GM12878 (cell line): ENCODE measurements around the gene SLC2A1. TPM values are rescaled to one million over a fixed set of nuclear protein-coding genes. Genes with fewer than 3 reads are reported as not detected.

Experiments used
- ATAC-seq: fragments of 200-7000 bp; cut with Tn5 transposase; 3 replicates; pipeline ENCODE4 v1.9.1; 2020; ENCODE audit warnings: mild to moderate bottlenecking, moderate library complexity
- BruUV-seq: library from RNA; stranded (reverse); fragments of 400-500 nt; replicated peaks from 2 replicates; lab custom pipeline; 2021; lab: Mats Ljungman, UMichigan
- CTCF ChIA-PET: fragments of 300-600 bp; sonication (Branson Sonifier 250); formaldehyde crosslinking; extraction: SDS; loops from one replicate; lab custom pipeline; 2021; ENCODE audit warnings: inconsistent platforms; lab: Yijun Ruan, JAX
- POLR2A ChIA-PET: fragments of 350-600 bp; formaldehyde crosslinking; extraction: SDS; loops from one replicate; lab custom pipeline; 2021; ENCODE audit warnings: inconsistent platforms; lab: Charles Lee
- RAD21 ChIA-PET: fragments of 300-600 bp; sonication (Branson Sonifier 250); formaldehyde crosslinking; loops from one replicate; lab custom pipeline; 2023; ENCODE audit warnings: antibody characterized with exemption; ENCODE audit not compliant: unreplicated experiment; lab: Charles Lee
- SMC1A ChIA-PET: fragments of 300-600 bp; sonication (Branson Sonifier 250); formaldehyde crosslinking; loops from one replicate; lab custom pipeline; 2023; ENCODE audit not compliant: unreplicated experiment, uncharacterized antibody; lab: Charles Lee
- DNase-seq: peaks from one replicate; pipeline ENCODE4 v3.0.0-alpha.2; 2011; ENCODE audit warnings: low read depth, low spot score
- FAIRE-seq: peaks from 3 replicates; lab custom pipeline; 2011; peaks lifted over from hg19 to GRCh38; lab: Jason Lieb, UNC
- H2AFZ ChIP-seq: 2 replicates; pipeline ENCODE4 v1.6.0; 2011; ENCODE audit warnings: low read depth, low read length, control low read depth; ENCODE audit not compliant: control insufficient read depth
- H3K27ac ChIP-seq: 2 replicates; pipeline ENCODE4 v1.5.1; 2011; ENCODE audit warnings: control low read depth; ENCODE audit not compliant: control insufficient read depth, insufficient read depth
- H3K27me3 ChIP-seq, 2 experiments: replicated peaks in 1 of 2; 2 replicates each; pipeline versions ENCODE4 v1.6.0 to v1.6.1; 2011; ENCODE audit warnings: low read length in 1 of 2; ENCODE audit not compliant: control insufficient read depth in 2 of 2, insufficient read depth in 2 of 2
- H3K36me3 ChIP-seq, 2 experiments: 2 replicates each; pipeline ENCODE4 v1.5.1; 2011; ENCODE audit warnings: low read length in 1 of 2; ENCODE audit not compliant: control insufficient read depth in 2 of 2, insufficient read depth in 2 of 2
- H3K4me1 ChIP-seq: 2 replicates; pipeline ENCODE4 v1.6.1; 2011; ENCODE audit warnings: mild to moderate bottlenecking, low read length, moderate library complexity, mixed read lengths; ENCODE audit not compliant: control insufficient read depth, insufficient read depth
- H3K4me2 ChIP-seq: 2 replicates; pipeline ENCODE4 v1.6.0; 2011; ENCODE audit warnings: control low read depth; ENCODE audit not compliant: control insufficient read depth, insufficient read depth
- H3K4me3 ChIP-seq: fragments of 200-600 bp; sonication (generic); 2 replicates; pipeline ENCODE4 v1.5.1; 2016
- H3K79me2 ChIP-seq: 2 replicates; pipeline ENCODE4 v1.6.0; 2011; ENCODE audit warnings: low read length; ENCODE audit not compliant: control insufficient read depth, insufficient read depth
- H3K9ac ChIP-seq: 2 replicates; pipeline ENCODE4 v1.8.0; 2011; ENCODE audit warnings: low read length, control low read depth, mixed read lengths; ENCODE audit not compliant: control insufficient read depth, insufficient read depth
- H3K9me3 ChIP-seq: replicated peaks from 3 replicates; pipeline ENCODE4 v1.5.1; 2011; ENCODE audit warnings: mild to moderate bottlenecking, low read length; ENCODE audit not compliant: control insufficient read depth, insufficient read depth
- H4K20me1 ChIP-seq: 2 replicates; pipeline ENCODE4 v1.6.0; 2011; ENCODE audit not compliant: control insufficient read depth, insufficient read depth
- BCL11A ChIP-seq: IDR thresholded peaks from 2 replicates; pipeline ENCODE4 v1.6.1; 2011; ENCODE audit warnings: low read depth, low read length
- CHD1 ChIP-seq: IDR thresholded peaks from 2 replicates; pipeline ENCODE4 v1.6.1; 2012; ENCODE audit warnings: low read depth, low read length, improper control_type of control experiment
- CHD2 ChIP-seq: IDR thresholded peaks from 2 replicates; pipeline ENCODE4 v1.6.1; 2011; ENCODE audit warnings: low read depth, low read length, improper control_type of control experiment, borderline replicate concordance
- CREM ChIP-seq: IDR thresholded peaks from 2 replicates; pipeline ENCODE4 v1.6.1; 2014; ENCODE audit warnings: antibody characterized with exemption, low read depth
- EGR1 ChIP-seq, 2 experiments: IDR thresholded peaks; 1 replicate in 1 of 2; 2 replicates in 1 of 2; pipeline ENCODE4 v1.6.1; 2011 to 2012; ENCODE audit warnings: low read depth in 2 of 2, low read length in 2 of 2, borderline replicate concordance in 1 of 2, mild to moderate bottlenecking in 1 of 2, moderate library complexity in 1 of 2
- MLLT1 ChIP-seq: fragments of 450-650 bp; IDR thresholded peaks from 2 replicates; pipeline ENCODE4 v1.6.1; 2016; ENCODE audit warnings: mild to moderate bottlenecking
- MYB ChIP-seq: fragments of 150-350 bp; IDR thresholded peaks from 2 replicates; pipeline ENCODE4 v1.6.1; 2014; ENCODE audit warnings: mild to moderate bottlenecking, low read depth, low read length, borderline replicate concordance
- PAX8 ChIP-seq: fragments of 450-650 bp; IDR thresholded peaks from 2 replicates; pipeline ENCODE4 v1.6.1; 2017; ENCODE audit warnings: mild to moderate bottlenecking, moderate library complexity
- RBBP5 ChIP-seq: fragments of 200-600 bp; sonication (generic); conservative IDR thresholded peaks from 2 replicates; pipeline ENCODE4 v1.6.1; 2016
- RELB ChIP-seq: fragments of 450-650 bp; IDR thresholded peaks from 2 replicates; pipeline ENCODE4 v1.6.1; 2017; ENCODE audit warnings: low read depth, mild to moderate bottlenecking, moderate library complexity
- RFX5 ChIP-seq: IDR thresholded peaks from 2 replicates; pipeline ENCODE4 v1.6.1; 2011; ENCODE audit warnings: low read depth, low read length, improper control_type of control experiment
- SKIL ChIP-seq: fragments of 450-650 bp; IDR thresholded peaks from 2 replicates; pipeline ENCODE4 v1.6.1; 2017; ENCODE audit warnings: mild to moderate bottlenecking, low read depth, inconsistent platforms; ENCODE audit not compliant: poor library complexity, severe bottlenecking
- SMARCA5 ChIP-seq: fragments of 450-650 bp; IDR thresholded peaks from 2 replicates; pipeline ENCODE4 v1.6.1; 2017; ENCODE audit warnings: mild to moderate bottlenecking
- SMC3 ChIP-seq: IDR thresholded peaks from 2 replicates; pipeline ENCODE4 v1.6.1; 2011; ENCODE audit warnings: low read length, improper control_type of control experiment, borderline replicate concordance
- ZNF24 ChIP-seq: fragments of 450-650 bp; IDR thresholded peaks from 2 replicates; pipeline ENCODE4 v1.6.1; 2017; ENCODE audit warnings: antibody characterized with exemption, mild to moderate bottlenecking
- WGBS: methylation state at CpG from one replicate; pipeline ENCODE4 v1.1.6; 2016; ENCODE audit warnings: low lambda C conversion rate; ENCODE audit not compliant: insufficient replicate concordance, insufficient coverage; ENCODE audit errors: missing lambda C conversion rate; 5-methylcytosine and 5-hydroxymethylcytosine counted together
- in situ Hi-C: fragments of 300-500 bp; cut with MboI; formaldehyde crosslinking; loops from 9 replicates; pipeline ENCODE4 v1.14.3; 2018; ENCODE audit warnings: mixed read lengths
- intact Hi-C: fragments of 100-400 bp; cut with micrococcal nuclease; formaldehyde crosslinking; loops from one replicate; pipeline ENCODE4 v1.14.2; 2022; ENCODE audit not compliant: unreplicated experiment
- polyA plus RNA-seq, 11 experiments: library from polyadenylated mRNA; depleted of rRNA in 4 of 11; unstranded in 6 of 11; stranded (reverse) in 5 of 11; fragments of >200 nt; fragmentation: Nextera tagmentation in 4 of 11; fragmentation: Illumina TruSeq in 1 of 11; extraction: Ambion mirVana in 4 of 11; extraction: Trizol in 1 of 11; gene quantifications; 1 replicate in 1 of 11; 2 replicates in 10 of 11; pipeline versions ENCODE4 v1.2.1 to v1.2.3, GENCODE V29; 2011 to 2016; ENCODE audit warnings: inconsistent platforms in 2 of 11, missing spikeins in 2 of 11, low read depth in 1 of 11
- total RNA-seq, 4 experiments: library from RNA; depleted of rRNA in 3 of 4; stranded (reverse); fragments of >200 nt in 3 of 4; fragmentation: Illumina TruSeq in 1 of 4; extraction: Trizol in 1 of 4; gene quantifications; 2 replicates each; pipeline versions ENCODE4 v1.2.1 to v1.2.3, GENCODE V29; 2013 to 2021
- TF ChIP-seq, protein P1 (sequence below): fragments of 450-650 bp; IDR thresholded peaks from 2 replicates; pipeline ENCODE4 v1.6.1; 2018; ENCODE audit warnings: borderline replicate concordance, mild to moderate bottlenecking; ENCODE audit not compliant: partially characterized antibody

SLC2A1 gene
- total and polyA plus RNA-seq, 10 of the 15 experiments (the other 5 are each of a cell fraction or from before 2014, with no cell fraction given): 5.7 to 66.0 (median 44.2) TPM

DNA sequence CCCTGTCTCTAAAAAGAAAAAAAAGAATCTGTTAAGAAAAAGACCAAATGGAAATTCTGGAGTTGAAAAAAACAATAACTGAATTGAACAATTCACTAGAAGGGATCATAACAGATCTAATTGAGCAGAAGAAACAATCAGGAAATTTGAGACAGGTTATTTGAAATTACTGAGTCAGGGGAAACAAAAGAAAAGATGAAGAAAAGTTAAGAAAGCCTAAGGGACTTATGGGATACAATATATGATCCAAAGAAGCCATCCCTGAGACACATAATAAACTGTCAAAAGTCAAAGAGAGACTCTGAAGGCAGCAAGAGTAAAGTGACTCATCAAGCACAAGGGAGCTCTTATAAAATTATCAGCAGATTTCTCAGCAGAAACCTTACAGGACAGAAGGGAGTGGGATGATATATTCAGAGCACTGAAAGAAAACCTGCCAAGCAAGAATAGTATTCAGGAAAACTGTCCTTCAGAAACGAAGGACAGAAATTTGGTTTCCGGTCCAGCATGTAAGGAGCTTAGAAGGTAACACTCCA, 44.5 kb downstream of the SLC2A1 start:
- ChIA-PET SMC1A (interaction anchor here (1.1 to 17.7 kb wide), 10 partner anchors 9 to 160 kb away, joined by 3 to 602 read pairs (median 6); partner anchors contain the start of gene ERMAP), CTCF (interaction anchor here (0.9 to 10.3 kb wide), 22 partner anchors 9 to 336 kb away, joined by 3 to 383 read pairs (median 4); partner anchors contain the start of genes ERMAP, SVBP and ZNF691), POLR2A (interaction anchor here (1.2 to 1.5 kb wide), 2 partner anchors 160 to 163 kb away, joined by 3 to 4 read pairs; no protein-coding TSS in a partner anchor), RAD21 (interaction anchor here (0.6 to 8.4 kb wide), 8 partner anchors 9 to 1565 kb away, joined by 3 to 282 read pairs (median 6); partner anchors contain the start of genes P3H1 and ZNF691)
- Histone ChIP-seq H3K9me3 (peaks cover 7% of the 10 kb centered on the region; the same call in 1 of the 3 replicates), H3K4me3 (no peak overlapping the region), H2AFZ (no peak overlapping the region), H3K27ac (no peak overlapping the region), H3K4me1 (no peaks in the 10 kb centered on the region), H3K4me2 (no peak overlapping the region), H3K79me2 (no peaks in the 10 kb centered on the region), H3K27me3 (no peaks in the 10 kb centered on the region), H3K36me3 (no peaks in the 10 kb centered on the region), H4K20me1 (no peaks in the 10 kb centered on the region), H3K9ac (no peak overlapping the region)
- intact Hi-C loops: loop anchor here (5.0 kb wide), 1 partner anchor 337 kb away; no protein-coding TSS in a partner anchor
- FAIRE-seq (no peak), DNase-seq (no peak), ATAC-seq (no peak)
- TF ChIP-seq RFX5: no peak
- TF ChIP-seq ZNF24: no peak
- TF ChIP-seq CREM: no peak
- no peak for TF ChIP-seq SMARCA5
- TF ChIP-seq RBBP5: no peak
- TF ChIP-seq EGR1 (IDR thresholded peaks at IDR 0.05; ENCODE audit: borderline replicate concordance in 1 of 2, low read depth in 2 of 2, low read length in 2 of 2): no peak
- TF ChIP-seq, protein P1, sequence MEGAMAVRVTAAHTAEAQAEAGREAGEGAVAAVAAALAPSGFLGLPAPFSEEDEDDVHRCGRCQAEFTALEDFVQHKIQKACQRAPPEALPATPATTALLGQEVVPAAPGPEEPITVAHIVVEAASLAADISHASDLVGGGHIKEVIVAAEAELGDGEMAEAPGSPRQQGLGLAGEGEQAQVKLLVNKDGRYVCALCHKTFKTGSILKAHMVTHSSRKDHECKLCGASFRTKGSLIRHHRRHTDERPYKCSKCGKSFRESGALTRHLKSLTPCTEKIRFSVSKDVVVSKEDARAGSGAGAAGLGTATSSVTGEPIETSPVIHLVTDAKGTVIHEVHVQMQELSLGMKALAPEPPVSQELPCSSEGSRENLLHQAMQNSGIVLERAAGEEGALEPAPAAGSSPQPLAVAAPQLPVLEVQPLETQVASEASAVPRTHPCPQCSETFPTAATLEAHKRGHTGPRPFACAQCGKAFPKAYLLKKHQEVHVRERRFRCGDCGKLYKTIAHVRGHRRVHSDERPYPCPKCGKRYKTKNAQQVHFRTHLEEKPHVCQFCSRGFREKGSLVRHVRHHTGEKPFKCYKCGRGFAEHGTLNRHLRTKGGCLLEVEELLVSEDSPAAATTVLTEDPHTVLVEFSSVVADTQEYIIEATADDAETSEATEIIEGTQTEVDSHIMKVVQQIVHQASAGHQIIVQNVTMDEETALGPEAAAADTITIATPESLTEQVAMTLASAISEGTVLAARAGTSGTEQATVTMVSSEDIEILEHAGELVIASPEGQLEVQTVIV: no peak
- TF ChIP-seq CHD2: no peak
- TF ChIP-seq MYB: no peak
- no peak for TF ChIP-seq MLLT1
- no peak for TF ChIP-seq BCL11A
- TF ChIP-seq CHD1: no peak
- no peak for TF ChIP-seq SMC3
- no peak for TF ChIP-seq RELB
- TF ChIP-seq SKIL: no peak
- TF ChIP-seq PAX8: no peak
- WGBS: 0% methylated on average over 2 of the region's 2 CpGs
- BruUV-seq: no TSS peak
- in situ Hi-C loops: no loop called here
